RKO (cell line): Measurements from ENCODE around the gene PPP2CA.
"Not testable (repeated sequence)": the region's sequence is repeated elsewhere in the genome, so short reads cannot be mapped to it uniquely, and the experiment has no call there.

Source experiments
- DNase-seq: peaks from one replicate; pipeline ENCODE4 v3.0.0-alpha.2; 2016; ENCODE audit warnings: low spot score

The PPP2CA gene

GRCh38 chr5:134225780-134226440 lies at the start of gene PPP2CA:
PPP2CA (minus strand) TSS chr5:134226073; CDS start chr5:134225861, 212 bp downstream.
- DNase-seq: peak; percentile 98

- DNase-seq: no peak
Measured at GRCh38 chr5:134273642-134274395, 47.9 kb upstream of the PPP2CA start.

GRCh38 chr5:134271059-134271458 lies 45.2 kb upstream of the PPP2CA start:
- DNase-seq: no peak

GRCh38 chr5:134268919-134269318 lies 43.0 kb upstream of the PPP2CA start:
- no peak for DNase-seq

- DNase-seq: no peak
Measured at GRCh38 chr5:134268019-134268601, 42.2 kb upstream of the PPP2CA start.

DNA sequence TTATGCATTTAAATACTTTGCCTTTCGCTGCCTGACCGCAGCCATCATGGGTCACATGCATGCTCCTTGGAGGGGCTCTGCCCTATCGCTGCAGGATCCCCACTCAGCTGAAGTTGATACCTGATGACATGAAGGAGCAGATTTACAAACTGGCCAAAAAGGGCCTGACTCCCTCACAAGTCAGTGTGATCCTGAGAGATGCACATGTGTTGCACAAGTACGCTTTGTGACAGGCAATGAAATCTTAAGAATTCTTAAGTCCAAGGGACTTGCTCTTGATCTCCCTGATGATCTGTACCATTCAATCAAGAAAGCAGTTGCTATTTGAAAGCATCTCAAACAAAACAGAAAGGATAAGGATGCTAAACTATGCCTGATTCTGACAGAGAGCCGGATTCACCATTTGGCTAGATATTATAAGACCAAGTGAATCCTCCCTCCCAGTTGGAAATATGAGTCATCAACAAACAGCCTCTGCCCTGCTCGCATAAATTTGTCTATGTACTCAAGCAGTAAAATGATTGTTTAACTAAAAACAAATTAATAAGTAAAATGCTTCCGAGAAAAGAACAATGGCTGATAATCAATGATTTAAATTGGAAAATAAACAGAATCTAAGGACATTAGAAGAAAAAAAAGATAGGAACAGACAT lies 41.6 kb upstream of the PPP2CA start:
- DNase-seq: peak; percentile 27

- no peak for DNase-seq
Measured at GRCh38 chr5:134263801-134264200, 37.9 kb upstream of the PPP2CA start.

DNA sequence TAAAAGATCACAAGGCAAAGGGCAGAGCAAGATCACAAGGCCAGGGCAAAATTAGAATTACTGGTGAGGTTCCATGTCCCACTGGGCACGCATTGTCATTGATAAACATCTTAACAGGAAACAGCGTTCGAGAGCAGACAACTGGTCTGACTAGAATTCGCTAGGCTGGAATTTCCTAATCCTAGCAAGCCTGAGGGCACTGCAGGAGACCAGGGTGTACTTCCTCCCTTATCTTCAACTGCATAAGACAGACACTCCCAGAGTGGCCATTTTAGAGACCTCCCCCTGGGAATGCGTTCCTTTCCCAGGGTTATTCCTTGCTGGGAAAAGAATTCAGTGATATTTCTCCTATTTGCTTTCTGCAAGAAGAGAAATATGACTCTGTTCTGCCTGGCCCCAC lies 36.8 kb upstream of the PPP2CA start:
- not testable (repeated sequence) for DNase-seq

DNA sequence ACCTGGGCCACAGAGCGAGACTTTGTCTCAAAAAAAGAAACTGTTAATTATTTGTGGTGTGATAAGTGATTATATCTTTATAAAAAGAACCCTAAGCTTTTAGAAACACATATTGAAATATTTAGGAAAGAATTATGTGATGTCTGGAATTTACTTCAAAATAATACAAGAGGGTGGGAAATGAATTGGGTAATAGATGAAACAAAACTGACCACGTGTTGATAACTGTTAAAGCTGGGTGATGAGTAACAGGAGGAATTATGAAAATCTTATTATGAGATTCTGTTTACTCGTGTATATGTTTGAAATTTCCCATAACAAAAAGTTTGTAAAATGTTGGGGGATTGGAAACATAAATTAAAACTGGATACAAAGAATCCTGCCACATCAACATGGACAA lies 33.0 kb upstream of the PPP2CA start:
- DNase-seq: no peak

DNA sequence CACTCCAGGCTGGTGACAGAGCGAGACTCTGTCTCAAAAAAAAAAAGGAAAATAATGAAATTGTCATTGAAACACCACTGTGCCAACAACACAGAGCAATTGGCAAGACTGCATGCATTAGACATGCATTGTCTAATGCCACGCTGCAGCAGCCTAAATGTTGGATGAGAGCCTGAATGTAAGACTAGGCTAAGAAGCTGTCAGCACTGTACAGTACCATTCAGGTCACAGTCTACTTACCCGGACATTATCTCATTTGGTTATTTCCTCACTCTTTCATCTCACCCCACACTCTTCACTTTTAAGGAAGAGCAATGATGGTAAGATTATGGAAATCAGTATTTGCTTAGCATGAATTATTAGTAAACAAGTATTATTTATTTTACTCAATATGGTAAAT lies 31.3 kb upstream of the PPP2CA start:
- no peak for DNase-seq

DNA sequence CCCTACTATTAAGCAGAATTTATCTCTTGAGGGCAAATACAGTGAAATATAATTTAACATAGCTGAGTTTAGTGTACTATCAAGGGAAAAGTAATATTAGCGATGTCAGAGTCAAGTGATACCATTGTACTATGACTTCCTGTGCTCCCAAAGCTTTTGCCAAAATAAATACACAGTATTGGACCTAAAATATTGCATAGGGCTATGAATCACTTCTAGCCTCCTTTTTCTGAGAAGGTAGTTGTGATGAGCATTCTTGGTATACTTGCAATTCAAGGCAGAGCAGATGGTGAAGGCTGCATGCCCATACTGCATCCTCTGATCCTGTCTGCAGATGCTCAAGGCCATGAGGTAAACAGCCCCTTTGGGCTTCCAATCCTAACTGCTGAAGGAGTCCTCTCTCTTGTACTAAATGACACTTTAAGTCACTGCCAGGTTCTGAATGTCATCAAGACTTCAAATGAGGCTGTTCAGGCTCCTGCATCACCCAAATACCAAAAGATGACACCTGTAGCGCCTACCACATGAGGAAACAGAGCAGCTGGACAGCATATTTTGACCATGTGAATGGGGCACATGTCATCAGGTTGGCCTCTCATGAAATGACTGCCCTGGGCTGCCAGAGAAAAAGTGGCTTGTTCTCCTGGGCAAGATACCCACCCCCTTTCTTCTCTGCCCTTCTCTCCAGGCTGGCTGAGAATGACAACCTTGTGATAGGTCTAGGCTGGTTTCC lies 29.7 kb upstream of the PPP2CA start:
- DNase-seq: no peak

GRCh38 chr5:134253368-134254153 lies 27.7 kb upstream of the PPP2CA start:
- DNase-seq: not testable (repeated sequence)

- DNase-seq: peak; percentile 90
Measured at GRCh38 chr5:134252671-134253070, 26.8 kb upstream of the PPP2CA start.

- no peak for DNase-seq
Measured at GRCh38 chr5:134250949-134251348, 25.1 kb upstream of the PPP2CA start.

- peak; percentile 23 for DNase-seq
Measured at GRCh38 chr5:134249469-134250379, 23.9 kb upstream of the PPP2CA start.

GRCh38 chr5:134248256-134248655 lies 22.4 kb upstream of the PPP2CA start:
- DNase-seq: no peak

DNA sequence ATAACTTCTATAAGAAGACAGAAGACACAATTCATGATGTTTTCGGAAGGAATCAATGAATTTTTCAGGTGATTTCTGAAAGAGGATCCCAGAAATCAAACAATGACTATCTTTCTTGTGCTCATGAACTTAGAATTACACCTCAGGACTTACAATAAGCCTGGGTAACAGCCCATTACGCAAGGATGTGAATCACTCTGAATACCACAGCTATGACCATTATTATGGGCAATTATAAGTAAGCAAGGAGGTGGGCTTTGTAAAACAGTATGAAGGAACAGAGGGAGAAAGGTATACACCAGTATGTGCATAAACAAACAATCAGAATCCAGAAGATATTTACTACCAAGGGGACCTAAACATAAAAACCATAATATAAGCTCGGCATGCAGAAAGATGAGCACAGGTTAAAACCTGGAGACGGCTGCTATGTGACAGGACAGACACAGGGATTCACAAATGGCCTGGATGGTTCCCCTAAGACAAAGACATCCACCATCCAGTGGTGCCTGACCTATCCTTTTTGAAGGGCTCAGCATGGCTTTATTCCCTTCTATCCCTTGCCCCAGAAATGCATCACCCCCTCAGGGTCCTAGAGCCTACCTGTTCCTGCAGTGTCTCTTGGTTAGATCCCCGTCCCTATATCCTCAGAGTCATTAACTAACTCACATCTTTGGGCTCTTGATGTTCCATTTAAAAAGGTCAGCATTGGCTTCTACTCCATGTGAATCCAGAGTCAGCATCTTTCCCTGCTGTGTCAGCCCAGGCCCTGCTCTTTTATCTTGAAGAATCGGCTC lies 21.8 kb upstream of the PPP2CA start:
- DNase-seq: peak; percentile 83

DNA sequence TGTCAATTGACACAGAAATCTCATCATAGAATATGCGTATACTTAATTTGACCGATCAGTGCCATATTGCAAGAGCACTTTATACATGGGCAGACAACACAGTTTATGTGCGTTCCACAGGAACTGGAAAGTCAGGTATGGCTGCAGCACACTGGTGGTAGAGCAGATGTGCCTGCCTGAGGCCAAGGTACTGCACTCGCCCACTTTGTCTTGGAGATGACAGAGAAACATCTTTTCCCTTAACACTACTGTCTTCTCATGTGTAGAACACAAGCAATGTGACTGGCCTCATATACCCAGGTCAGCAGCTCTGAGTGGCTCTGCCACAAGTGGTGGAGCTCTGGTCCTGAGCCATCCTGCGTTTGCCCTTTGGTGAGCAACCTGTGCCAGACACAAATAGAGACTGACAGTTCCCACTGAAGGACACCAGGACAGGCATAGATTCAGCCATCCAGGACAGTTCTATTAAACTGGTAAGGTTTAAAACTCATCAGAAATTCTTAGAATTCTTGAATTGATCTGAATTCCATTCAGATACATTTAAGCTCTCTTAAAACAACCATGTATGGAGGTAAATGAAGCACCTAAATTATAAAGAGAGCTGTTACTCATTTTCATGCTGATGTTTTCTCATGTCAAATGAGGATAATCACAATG lies 21.0 kb upstream of the PPP2CA start:
- no peak for DNase-seq

DNA sequence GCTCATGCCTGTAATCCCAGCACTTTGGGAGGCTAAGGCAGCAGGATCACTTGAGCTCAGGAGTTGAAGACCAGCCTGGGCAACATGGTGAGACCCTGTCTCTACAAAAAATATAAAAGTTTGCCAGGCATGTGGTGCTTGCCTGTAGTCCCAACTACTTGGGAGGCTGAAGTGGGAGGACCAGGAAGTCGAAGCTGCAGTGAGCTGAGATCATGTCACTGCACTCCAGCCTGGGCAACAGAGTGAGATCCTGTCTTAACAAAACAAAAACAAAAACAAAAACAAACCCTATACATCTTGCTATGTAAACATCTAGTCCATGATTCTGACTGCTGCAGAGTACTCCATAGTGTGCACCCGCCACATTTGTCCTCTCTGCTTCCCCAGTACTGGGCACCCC lies 19.8 kb upstream of the PPP2CA start:
- no peak for DNase-seq
